Measurements from ENCODE around the gene IL1RAPL1.

IL1RAPL1 gene

DNA sequence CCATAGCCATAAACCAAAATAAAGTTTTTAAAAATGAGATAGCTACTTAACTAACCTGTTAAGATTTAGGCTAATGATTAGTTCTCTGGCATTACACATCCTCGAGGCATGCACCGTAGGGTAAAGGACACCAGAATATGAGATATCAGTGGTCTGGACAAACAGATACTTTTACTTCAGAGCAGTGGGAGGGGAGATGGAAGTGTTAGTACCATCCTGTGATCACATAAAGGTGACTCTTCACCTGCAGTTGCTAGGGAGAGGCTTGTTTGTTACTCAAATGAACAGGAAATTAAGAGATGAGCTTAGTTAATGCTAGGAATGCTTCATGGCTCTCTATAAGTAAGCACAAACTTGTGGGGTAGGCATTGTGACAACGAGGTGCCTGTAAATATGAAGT lies 1003.7 kb downstream of the IL1RAPL1 start:
- no peak for DNase-seq (ENCODE audit: low read depth, low spot score)
- H3K4me3 ChIP-seq (ENCODE audit: low read depth, low read length): no peak overlapping the region
- in situ Hi-C loops (cut with HindIII; ENCODE audit: low sequenced_read_pairs): no loop called here
- TF ChIP-seq CTCF (IDR thresholded peaks at IDR 0.05; ENCODE audit: low read depth, low read length): no peak

DNA sequence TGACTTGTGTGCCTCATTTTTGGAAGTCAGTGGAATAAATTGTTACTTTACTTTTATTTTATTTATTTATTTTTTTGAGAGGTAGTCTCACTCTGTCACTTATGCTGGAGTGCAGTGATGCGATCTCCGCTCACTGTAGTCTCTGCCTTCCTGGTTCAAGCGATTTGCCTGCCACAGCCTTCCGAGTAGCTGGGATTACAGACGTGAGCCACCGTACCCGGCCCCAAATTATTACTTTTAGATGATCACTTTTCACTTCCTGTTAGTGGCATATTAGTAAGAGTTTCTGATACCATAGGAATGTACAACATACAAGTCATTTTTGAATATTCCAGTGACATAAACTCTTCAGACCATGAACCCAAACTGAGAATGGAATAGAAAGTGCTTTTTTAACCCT lies 1017.1 kb downstream of the IL1RAPL1 start:
- H3K4me3 ChIP-seq (ENCODE audit: low read depth, low read length): no peak overlapping the region
- no peak for TF ChIP-seq CTCF (IDR thresholded peaks at IDR 0.05; ENCODE audit: low read depth, low read length)
- DNase-seq (ENCODE audit: low read depth, low spot score): no peak
- in situ Hi-C loops (cut with HindIII; ENCODE audit: low sequenced_read_pairs): no loop called here

GRCh38 chrX:29617276-29617675 lies 1030.0 kb downstream of the IL1RAPL1 start:
- no peak overlapping the region for H3K4me3 ChIP-seq (ENCODE audit: low read depth, low read length)
- in situ Hi-C loops (cut with HindIII; ENCODE audit: low sequenced_read_pairs): no loop called here
- DNase-seq (ENCODE audit: low read depth, low spot score): peak; percentile 44
- TF ChIP-seq CTCF (IDR thresholded peaks at IDR 0.05; ENCODE audit: low read depth, low read length): no peak

DNA sequence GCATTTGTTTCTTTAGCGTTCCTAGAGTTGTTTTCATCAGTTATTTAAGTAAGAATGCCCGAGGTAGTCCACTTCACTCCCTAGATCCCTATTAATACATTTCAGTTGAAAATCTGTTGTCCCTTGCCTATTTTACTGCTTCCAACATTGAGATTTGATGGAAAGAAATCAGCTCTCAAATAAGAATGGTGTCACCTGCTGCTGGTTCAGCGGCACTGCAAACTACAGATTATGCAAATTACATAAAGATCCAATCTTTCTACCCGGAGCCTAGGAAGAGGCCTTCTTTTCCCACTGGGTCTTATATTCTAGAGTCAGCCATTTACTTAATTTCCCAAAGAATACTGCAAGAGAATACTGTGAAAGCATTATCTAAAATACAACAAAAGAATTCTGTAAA lies 1030.5 kb downstream of the IL1RAPL1 start:
- in situ Hi-C loops (cut with HindIII; ENCODE audit: low sequenced_read_pairs): no loop called here
- TF ChIP-seq CTCF (IDR thresholded peaks at IDR 0.05; ENCODE audit: low read depth, low read length): peak; percentile 33
- no peak overlapping the region for H3K4me3 ChIP-seq (ENCODE audit: low read depth, low read length)
- no peak for DNase-seq (ENCODE audit: low read depth, low spot score)

GRCh38 chrX:29627833-29628232 lies 1040.6 kb downstream of the IL1RAPL1 start:
- TF ChIP-seq CTCF (IDR thresholded peaks at IDR 0.05; ENCODE audit: low read depth, low read length): no peak
- no peak for DNase-seq (ENCODE audit: low read depth, low spot score)
- in situ Hi-C loops (cut with HindIII; ENCODE audit: low sequenced_read_pairs): no loop called here
- no peak overlapping the region for H3K4me3 ChIP-seq (ENCODE audit: low read depth, low read length)

GRCh38 chrX:29634516-29634915 lies 1047.3 kb downstream of the IL1RAPL1 start:
- no peak overlapping the region for H3K4me3 ChIP-seq (ENCODE audit: low read depth, low read length)
- peak; percentile 17 for DNase-seq (ENCODE audit: low read depth, low spot score)
- in situ Hi-C loops (cut with HindIII; ENCODE audit: low sequenced_read_pairs): no loop called here
- no peak for TF ChIP-seq CTCF (IDR thresholded peaks at IDR 0.05; ENCODE audit: low read depth, low read length)

- DNase-seq (ENCODE audit: low read depth, low spot score): no peak
- in situ Hi-C loops (cut with HindIII; ENCODE audit: low sequenced_read_pairs): no loop called here
- H3K4me3 ChIP-seq (ENCODE audit: low read depth, low read length): no peak overlapping the region
- no peak for TF ChIP-seq CTCF (IDR thresholded peaks at IDR 0.05; ENCODE audit: low read depth, low read length)
Observed at GRCh38 chrX:29636331-29636730, 1049.1 kb downstream of the IL1RAPL1 start.
